ENCODE data around the gene CRYL1.

CRYL1 gene

DNA sequence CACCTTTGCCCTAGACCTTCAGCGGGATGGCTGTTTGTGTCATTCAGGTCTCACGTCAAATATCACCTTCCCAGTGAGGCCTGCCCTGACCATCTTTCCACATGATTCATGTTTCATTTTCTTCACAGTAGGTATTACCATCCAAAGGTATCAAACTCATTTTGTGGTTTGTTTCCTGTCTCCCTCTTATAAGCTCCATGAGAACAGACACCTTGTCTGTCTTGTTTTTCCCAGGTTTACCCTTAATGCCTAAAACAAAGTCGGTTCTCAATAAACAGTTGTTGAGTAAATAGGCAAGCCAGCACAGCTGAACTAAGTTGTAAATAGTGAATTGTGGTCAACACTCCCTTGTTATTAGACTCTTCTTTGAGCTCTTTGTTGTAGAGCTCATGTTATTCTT is 170.9 kb downstream of the CRYL1 start:
- DNase-seq (ENCODE audit: extremely low read depth, low read depth) = no peak
- TF ChIP-seq, protein P1, sequence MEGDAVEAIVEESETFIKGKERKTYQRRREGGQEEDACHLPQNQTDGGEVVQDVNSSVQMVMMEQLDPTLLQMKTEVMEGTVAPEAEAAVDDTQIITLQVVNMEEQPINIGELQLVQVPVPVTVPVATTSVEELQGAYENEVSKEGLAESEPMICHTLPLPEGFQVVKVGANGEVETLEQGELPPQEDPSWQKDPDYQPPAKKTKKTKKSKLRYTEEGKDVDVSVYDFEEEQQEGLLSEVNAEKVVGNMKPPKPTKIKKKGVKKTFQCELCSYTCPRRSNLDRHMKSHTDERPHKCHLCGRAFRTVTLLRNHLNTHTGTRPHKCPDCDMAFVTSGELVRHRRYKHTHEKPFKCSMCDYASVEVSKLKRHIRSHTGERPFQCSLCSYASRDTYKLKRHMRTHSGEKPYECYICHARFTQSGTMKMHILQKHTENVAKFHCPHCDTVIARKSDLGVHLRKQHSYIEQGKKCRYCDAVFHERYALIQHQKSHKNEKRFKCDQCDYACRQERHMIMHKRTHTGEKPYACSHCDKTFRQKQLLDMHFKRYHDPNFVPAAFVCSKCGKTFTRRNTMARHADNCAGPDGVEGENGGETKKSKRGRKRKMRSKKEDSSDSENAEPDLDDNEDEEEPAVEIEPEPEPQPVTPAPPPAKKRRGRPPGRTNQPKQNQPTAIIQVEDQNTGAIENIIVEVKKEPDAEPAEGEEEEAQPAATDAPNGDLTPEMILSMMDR (IDR thresholded peaks at IDR 0.05; ENCODE audit: low read depth, low read length) = no peak

DNA sequence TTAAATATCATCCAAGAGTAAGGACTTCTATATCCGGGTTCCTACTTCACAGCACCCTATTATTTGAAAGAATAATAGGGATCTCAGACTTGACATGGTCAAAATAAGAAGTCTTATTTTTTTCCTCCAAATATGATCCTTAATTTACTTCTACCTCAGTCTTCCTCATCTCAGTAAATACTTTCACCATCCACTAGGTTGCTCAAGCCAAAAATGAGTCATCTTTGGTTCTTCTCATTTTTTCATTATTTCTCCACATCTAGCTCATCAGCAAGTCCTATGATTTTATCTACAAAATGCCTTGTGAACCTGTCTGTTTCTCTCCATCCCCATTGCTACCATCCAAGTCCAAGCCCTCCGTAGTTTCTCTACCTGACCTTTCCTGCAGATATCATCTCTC is 171.7 kb downstream of the CRYL1 start:
- DNase-seq (ENCODE audit: extremely low read depth, low read depth) = no peak
- TF ChIP-seq, protein P1 (IDR thresholded peaks at IDR 0.05; ENCODE audit: low read depth, low read length) = no peak; the same call in 1 of the 2 replicates

Measured in AG09319 (cell line).